Measurements from ENCODE around the gene HLA-B.
A peak's percentile ranks its signal among the peaks of the same experiment; 100 is the strongest.

The HLA-B gene

DNA sequence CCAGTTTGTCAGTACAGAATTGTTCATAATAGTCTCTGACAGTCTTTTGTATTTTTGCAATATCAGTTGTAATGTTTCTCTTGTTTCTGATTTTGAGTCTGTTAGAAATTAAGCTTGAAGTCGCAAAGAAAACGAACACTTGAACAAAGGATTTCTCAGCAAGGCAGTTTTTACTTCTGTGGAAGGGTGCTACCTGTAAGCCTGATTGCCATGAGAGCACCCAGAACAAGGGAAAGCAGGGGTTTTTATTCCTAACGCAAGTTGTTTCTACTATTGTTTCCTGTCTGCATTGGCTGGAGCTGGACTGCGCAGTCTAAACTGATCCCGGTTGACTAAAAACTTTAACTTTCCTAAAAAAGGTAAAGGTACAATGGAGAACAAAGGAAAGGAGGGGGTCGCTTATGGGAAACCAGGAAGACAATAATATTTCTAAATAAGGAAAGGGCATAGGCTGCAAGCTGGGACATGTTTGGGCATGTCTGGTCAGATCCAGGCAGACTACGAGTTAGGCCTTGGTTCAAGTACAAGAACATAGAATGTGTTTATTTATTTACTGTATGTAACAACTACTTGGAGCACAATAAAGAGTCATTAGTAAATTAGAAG, 28.5 kb downstream of the HLA-B start:
- H3K4me3 ChIP-seq (ENCODE audit: low read length), result no peak overlapping the region
- TF ChIP-seq, protein P1, sequence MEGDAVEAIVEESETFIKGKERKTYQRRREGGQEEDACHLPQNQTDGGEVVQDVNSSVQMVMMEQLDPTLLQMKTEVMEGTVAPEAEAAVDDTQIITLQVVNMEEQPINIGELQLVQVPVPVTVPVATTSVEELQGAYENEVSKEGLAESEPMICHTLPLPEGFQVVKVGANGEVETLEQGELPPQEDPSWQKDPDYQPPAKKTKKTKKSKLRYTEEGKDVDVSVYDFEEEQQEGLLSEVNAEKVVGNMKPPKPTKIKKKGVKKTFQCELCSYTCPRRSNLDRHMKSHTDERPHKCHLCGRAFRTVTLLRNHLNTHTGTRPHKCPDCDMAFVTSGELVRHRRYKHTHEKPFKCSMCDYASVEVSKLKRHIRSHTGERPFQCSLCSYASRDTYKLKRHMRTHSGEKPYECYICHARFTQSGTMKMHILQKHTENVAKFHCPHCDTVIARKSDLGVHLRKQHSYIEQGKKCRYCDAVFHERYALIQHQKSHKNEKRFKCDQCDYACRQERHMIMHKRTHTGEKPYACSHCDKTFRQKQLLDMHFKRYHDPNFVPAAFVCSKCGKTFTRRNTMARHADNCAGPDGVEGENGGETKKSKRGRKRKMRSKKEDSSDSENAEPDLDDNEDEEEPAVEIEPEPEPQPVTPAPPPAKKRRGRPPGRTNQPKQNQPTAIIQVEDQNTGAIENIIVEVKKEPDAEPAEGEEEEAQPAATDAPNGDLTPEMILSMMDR (IDR thresholded peaks at IDR 0.05; ENCODE audit: insufficient read depth, low read depth, low read length, missing control alignments), result no peak
- DNase-seq (ENCODE audit: low read depth), result peak; percentile 14

DNA sequence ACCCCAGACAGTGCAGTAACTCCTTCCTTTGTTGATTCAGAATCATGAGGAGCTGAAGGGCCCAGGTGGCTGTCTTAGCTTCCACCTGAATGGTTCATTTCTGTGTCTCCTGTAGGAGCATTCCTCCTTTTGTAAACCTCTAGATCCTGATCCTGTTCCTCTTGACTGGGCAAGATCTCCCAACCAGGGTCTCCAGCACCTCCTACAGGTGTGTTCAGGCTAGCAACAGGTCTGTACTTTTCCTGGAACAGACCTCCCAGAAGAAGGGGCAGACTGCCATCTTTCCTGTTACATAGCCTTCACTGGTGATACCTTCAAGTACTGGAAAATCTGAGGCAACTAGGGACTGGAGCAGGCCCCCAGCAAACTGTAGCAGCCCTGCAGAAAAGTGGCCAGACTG, 35.2 kb downstream of the HLA-B start:
- TF ChIP-seq, protein P1 (IDR thresholded peaks at IDR 0.05; ENCODE audit: insufficient read depth, low read depth, low read length, missing control alignments), result no peak
- H3K4me3 ChIP-seq (ENCODE audit: low read length), result no peak overlapping the region
- DNase-seq (ENCODE audit: low read depth), result no peak

DNA sequence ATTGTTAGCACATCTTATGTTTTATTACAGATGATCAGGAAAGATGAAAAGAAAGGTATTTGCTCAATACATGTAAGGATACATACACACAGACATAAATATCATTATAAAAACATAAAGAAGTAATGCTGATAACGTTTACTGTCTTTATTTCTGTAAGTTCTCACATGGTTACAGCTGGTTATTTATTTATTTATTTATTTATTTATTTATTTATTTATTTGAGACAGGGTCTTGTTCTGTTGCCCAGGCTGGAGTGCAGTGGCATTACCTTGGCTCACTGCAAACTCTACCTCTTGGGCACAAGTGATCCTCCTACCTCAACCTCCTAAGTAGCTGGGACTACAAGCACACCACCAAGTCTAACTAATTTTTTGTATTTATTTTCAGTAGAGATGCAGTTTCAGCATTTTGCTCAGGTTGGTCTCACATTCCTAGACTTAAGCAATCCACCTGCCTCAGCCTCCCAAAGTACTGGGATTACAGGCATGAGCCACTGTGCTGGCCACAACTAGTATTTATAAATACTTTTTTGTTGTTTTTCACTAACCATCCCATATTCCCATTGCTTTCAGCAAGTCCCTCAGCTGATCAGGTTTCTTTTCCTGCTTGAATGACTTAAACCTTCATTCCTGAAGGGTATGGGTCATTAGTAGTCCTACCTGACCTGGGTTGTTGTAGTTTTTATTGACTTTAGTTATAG, 35.8 kb downstream of the HLA-B start:
- TF ChIP-seq, protein P1 (IDR thresholded peaks at IDR 0.05; ENCODE audit: insufficient read depth, low read depth, low read length, missing control alignments), result no peak
- H3K4me3 ChIP-seq (ENCODE audit: low read length), result no peak overlapping the region
- DNase-seq (ENCODE audit: low read depth), result peak; percentile 47

DNA sequence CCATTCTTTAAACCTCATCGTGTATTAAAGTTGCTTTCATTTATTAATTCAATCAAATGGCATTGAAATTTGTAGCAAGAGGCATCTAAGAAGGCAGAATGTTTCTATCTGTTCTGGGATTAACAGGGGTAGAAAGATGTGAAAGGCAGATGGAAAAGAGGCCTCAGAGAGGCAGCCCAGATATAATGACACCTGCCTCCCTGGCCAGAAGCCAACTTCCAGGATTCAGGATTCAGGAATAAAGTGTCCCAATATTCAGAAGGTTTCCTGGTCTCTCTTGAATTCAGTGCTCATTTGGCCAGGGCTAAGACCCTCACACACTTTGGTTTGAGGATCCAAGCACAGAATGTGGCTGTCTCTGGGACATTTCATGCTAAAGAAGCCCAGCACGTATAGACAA, 39.9 kb downstream of the HLA-B start:
- TF ChIP-seq, protein P1 (IDR thresholded peaks at IDR 0.05; ENCODE audit: insufficient read depth, low read depth, low read length, missing control alignments), result no peak
- no peak overlapping the region for H3K4me3 ChIP-seq (ENCODE audit: low read length)
- no peak for DNase-seq (ENCODE audit: low read depth)

DNA sequence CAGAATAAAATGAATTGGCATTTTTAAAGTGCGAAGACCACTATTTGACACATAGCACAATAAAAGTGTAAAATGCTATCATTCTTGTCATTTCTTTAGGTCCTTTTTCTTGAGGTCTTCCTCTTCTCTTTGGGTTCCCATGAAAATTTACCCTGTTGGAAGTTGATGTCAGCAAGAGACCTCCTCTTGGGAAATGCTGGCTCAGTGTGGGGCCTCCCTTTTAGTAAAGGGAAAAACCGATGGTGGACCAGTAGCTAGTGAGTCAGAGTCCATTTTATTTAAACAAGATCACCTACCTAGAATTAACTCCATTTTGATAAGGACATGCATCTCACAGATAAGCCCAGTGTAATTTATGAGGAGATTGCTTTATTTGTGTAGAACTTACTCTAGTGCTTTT, 47.3 kb downstream of the HLA-B start:
- TF ChIP-seq, protein P1 (IDR thresholded peaks at IDR 0.05; ENCODE audit: insufficient read depth, low read depth, low read length, missing control alignments), result no peak
- no peak for DNase-seq (ENCODE audit: low read depth)
- H3K4me3 ChIP-seq (ENCODE audit: low read length), result no peak overlapping the region

DNA sequence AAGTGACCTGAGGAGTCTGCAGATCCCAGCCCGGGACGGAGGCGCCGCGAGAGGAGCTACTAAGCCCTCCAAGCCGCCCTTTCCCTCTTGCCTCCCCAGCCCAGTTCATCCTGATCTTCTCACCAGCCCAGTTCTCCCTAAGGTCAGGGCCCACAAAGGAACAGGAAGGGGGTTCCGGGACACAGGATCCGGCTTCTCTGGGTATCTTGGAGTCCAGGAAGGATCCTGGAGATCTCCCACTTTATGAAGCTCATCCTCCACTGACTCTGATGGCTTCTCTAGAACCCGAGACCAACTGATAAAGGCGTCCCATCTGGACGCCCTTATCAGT, 48.2 kb downstream of the HLA-B start:
- no peak for DNase-seq (ENCODE audit: low read depth)
- TF ChIP-seq, protein P1 (IDR thresholded peaks at IDR 0.05; ENCODE audit: insufficient read depth, low read depth, low read length, missing control alignments), result no peak
- no peak overlapping the region for H3K4me3 ChIP-seq (ENCODE audit: low read length)
